Right ventricle myocardium inferior (tissue), 1 donor: ENCODE data around the gene CCDC179. TPM values are rescaled to one million over a fixed set of nuclear protein-coding genes. Genes with fewer than 3 reads are reported as not detected.
A peak's percentile ranks its signal among the peaks of the same experiment; 100 is the strongest.

Experiments
- ATAC-seq: fragments of 200-7000 bp; cut with Tn5 transposase; one replicate; pipeline ENCODE4 v1.9.1; 2020; ENCODE audit warnings: mild to moderate bottlenecking, moderate library complexity
- DNase-seq: peaks from one replicate; pipeline ENCODE4 v3.0.0; 2021; ENCODE audit errors: missing footprints
- intact Hi-C: fragments of 100-400 bp; cut with DNase I; formaldehyde crosslinking; loops from one replicate; pipeline ENCODE4 v1.11.0; 2022
- long read RNA-seq: library from polyadenylated mRNA; unstranded; transcript quantifications from one replicate; pipeline ENCODE4 v2.0.0, GENCODE V29; 2021
- total RNA-seq: library from RNA; stranded (reverse); fragmentation: NEBNext Ultra II Directional; extraction: Animal tissue kit (Norgen Biotek cat#: 25700); gene quantifications from one replicate; pipeline ENCODE4 v1.2.1, GENCODE V29; 2021
- donor health status: DM: no; HTN: yes; CAD: no; lungs with severe emphysema.

Gene CCDC179
- not detected for total RNA-seq
- long read RNA-seq: 0 reads

DNA sequence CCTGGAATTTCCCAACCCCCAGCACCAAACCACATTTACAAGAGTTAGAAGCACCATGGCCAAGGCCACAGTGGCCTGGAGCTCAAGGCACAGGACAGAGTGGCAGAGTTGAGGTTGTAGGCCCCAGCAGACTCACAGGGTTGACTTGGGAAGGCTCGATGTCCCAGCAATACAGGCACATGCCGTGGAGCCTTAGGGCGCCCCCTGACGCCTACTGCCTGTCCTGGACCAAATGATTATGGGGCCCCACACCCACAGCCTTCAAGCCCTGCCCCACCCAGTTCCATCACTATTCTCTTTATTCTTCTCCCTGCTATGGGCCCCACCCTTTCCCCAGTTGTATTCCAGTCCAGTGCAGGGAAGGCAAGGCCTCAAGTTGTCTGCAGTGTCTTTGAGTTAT is at the start of gene CCDC179:
Gene CCDC179, minus strand, starts transcription at position 234 of the 400 bp plus-strand sequence. Its CDS starts 53 bp downstream, at position 181.
- intact Hi-C loops: no loop called here
- DNase-seq (peak; percentile 56), ATAC-seq (no peak)

DNA sequence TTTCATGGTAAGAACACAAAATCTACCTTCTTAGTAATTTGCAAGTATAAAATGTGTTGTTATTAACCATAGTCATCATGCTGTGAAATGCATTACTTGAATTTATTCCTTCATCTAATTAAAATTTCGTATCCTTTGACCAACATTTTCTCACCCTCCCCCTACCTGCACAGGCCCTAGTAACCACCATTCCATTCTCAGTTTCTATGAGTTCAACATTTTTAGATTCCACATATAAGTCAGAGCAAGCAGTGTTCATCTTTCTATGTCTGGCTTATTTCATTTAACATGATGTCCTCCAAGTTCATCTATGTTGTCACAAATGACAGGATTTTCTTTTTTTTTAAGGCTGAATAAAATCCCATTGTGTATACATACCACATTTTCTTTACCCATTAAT is 43.5 kb upstream of the CCDC179 start:
- intact Hi-C loops: no loop called here
- DNase-seq (no peak), ATAC-seq (no peak)

DNA sequence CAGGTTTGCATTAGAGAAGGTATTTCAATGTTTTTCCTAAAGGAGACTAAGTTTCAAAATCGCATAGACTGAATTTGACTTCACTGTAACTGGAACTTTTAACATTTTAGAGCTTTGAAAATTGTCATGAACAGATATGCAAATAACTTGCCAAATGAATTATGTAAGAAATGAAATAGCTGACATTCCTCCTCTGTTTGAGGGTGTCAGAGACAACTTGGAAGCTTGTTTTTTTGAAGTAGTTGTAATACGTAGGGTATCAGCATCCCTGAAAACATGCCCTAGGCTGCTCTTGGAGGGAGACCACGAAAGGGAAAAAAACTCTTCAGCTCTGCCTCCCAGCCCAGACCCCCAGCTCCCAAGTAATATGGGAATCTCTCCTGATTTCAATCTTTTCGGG is 41.3 kb upstream of the CCDC179 start:
- intact Hi-C loops: no loop called here
- ATAC-seq (no peak), DNase-seq (no peak)

DNA sequence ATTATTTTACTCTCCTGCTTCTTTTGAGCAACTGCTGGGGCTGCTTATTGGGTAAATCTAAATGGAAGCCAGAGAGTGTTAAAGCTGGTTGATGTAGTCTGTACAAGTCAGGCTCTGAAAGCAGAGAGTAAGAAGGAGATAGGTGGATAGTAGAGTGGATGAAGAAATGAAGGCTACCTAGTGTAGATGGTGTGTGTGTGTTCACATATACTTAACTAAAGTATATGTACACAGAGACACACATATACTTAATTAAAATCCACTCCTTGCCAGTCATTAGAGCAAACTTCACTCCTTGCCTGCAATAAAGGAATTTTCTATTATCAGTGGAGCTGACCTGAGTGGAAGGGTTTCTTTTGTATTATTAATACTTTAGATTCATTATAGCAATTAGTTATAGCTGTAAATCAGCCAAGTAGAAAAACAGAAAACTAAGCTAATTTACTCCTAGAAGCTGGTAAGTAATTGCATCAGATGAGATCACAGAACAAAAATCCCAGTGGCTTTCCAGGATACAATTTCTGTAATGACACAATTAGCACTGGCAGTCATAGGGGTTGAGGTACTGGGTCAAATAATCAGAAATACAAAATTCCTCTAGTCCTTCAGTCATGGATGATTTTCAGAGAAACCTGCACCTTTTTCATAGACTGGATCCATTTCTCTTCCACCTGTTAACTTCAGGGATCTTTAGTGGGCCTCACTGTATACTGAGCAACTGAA is 40.7 kb upstream of the CCDC179 start:
- no peak for DNase-seq
- intact Hi-C loops: no loop called here
- no peak for ATAC-seq

DNA sequence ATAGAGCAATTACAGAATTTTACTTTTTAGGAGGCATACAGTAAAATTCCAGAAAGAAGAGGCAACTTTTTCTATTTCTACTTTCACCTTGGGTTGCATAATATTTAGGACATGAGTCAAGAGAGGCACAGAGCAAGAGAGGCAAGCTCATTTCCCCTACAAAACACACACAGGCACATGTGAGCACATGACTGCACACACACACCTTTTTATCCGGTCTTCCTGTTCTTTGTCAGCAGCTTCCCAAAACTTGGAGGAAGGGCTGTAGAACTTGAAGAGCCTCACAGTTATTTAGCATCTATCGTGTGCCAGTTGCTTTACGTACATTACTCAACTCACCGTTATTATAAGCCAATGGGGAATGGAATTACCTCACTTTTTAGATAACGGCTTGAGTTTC is 37.8 kb upstream of the CCDC179 start:
- ATAC-seq (no peak), DNase-seq (no peak)
- intact Hi-C loops: no loop called here

DNA sequence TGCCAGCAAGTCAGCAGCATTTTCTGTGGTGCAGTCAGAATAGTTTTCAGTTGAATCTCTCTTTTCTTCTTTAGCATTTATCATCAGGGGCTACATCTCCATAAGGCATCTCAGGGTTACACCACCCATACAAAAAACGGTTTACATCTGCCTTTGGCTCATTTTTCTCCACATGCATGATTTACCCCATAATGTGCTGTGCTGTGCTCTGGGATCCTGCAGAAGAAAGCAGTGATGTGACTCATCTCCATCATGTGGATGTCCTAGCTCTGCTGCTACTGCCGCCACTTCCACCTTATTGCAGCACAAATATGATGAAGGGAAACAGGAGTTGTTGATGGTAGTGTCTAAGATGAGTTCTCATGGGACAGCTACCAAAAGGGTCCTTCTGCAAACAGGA is 30.0 kb upstream of the CCDC179 start:
- ATAC-seq: no peak

DNA sequence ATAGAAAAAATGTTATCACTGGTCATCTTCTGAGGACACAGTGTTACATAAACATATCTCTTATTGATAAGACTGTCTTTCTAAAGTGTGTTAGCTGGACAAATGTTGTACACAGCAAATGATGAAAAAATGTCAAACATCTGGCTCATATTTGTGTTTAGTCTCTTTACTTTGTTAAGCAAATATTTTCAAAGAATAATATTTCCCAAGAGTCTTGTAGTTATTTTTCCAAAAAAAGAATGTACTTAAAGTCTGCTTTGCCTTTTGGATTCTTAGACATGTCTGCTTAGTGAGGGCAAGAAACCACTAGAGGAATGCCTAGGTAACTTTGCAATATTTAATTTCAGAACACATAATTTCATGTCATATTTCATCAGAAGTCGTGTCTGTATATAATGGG is 23.9 kb upstream of the CCDC179 start:
- DNase-seq: no peak
- intact Hi-C loops: no loop called here
- ATAC-seq: no peak

More for the DNA sequence above, 30.0 kb upstream of the CCDC179 start:
- intact Hi-C loops: no loop called here
- DNase-seq: no peak

DNA sequence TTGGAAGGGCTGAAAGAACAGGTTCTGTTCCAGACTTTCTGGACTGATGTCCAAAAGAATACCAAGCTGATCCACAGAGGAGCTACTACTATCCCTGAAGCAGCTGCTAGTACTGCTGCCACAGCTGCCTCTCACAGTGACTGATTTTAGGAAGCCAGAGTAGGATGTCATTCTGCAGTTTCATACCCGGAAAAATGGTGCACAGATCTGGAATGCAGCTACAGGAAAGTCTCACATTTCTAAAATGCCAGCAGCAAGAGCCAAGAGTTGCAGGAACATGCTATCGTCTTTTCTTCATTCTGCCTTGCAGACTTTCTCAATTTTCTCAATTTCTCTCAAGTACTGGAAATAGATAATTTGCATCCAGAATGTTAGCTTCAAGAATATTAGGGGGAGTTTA is 19.4 kb upstream of the CCDC179 start:
- intact Hi-C loops: no loop called here
- DNase-seq (no peak), ATAC-seq (no peak)

DNA sequence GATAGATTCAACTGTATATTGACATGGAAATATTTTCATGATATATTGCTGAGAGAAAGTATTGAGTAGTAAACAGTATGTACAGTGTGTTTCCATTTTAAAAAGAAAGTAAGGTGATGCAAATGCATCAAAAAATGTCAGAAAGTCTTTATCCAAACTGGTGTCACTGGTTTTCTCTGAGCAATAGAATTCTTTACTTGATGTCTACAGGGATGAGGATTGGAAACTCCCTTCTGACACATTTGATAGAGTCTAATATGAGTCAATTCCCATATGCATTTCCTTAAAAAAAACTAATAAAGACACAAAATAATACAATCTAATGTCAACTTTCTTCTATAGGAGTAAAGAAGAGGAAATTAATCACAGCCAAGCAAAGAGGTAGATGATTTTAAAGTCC is 18.3 kb upstream of the CCDC179 start:
- no peak for ATAC-seq
- intact Hi-C loops: no loop called here
- no peak for DNase-seq

DNA sequence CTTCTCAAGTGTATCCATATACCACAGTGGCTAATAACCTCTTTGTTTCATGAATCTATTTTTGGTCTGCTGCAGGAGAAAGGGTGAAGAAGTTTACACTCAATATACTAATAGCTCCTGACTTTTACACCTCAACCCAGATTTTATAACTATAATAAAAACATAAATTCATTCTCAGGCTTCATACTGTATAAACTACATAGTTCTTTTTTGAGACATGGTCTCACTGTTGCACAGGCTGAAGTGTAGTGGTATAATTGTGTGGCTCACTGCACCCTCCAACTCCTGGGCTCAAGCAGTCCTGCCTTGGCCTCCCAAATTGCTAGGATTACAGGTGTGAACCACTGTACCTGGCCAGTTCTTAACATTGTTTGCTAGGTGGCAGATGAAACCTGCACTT is 17.8 kb upstream of the CCDC179 start:
- no peak for DNase-seq
- no peak for ATAC-seq
- intact Hi-C loops: no loop called here

DNA sequence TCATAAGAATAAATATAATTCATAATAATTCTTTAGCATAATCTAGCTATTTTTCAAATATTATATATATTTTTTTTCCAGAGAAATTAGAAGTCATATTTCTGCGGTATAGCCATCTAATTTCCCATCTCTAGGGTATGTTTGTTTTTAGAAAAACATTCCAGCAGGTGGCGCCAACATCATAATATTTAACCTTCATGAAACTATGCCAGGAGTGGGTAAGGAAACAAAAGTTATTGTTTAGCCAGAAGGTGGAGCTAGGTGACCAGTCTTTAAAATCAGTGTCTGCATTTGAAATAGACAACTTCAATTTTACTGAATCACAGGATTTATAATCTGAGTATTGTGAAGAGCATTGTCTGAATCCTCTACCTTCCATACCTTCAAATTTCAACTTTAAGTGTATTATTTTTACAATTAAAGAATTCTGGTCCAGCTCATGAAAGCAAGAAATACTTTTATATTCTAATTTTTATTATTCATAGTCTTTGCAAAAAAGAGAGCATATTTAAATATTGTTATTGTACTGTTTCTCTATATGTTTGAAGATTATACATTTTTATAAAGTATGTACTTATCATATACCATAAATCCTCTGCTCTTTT is 15.7 kb upstream of the CCDC179 start:
- DNase-seq: no peak
- no peak for ATAC-seq
- intact Hi-C loops: no loop called here

DNA sequence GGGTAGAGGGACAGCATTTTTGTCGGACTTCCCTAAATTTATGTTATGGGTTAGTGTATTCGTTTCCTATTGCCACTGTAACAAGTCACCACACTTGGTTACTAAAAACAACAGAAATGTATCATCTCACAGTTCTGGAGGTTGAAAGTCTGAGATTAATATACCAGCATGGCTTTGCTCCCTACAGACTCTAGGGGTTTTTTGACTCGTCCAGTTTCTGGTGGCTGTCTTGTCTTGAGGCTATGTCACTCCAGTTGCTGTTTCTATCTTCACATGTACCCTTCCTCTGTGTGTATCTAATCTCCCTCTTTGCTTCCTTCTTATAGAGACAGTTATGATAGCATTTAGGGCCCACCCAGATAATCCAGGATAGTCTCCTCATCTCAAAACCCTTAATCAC is 9.1 kb upstream of the CCDC179 start:
- ATAC-seq (no peak), DNase-seq (no peak)
- intact Hi-C loops: no loop called here

DNA sequence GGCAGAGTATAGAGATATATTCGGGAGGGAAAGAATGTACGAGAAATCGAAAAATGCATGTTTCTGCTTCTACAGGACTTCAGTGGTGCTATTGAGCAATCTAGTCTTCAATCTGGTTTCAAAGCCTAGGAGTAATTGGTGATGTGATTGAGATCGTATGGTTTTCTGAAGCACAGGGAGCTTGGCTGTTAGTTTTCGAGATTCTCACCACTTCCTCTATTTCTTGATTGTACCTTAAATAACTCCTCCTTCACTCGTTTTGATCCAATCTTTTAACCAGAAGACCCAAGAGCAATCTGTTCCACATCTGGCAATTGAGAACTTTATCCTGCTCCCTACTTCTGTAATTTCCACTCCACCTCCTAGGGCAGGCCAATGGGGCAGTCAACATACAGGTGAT is 518 bp downstream of the CCDC179 start:
- intact Hi-C loops: no loop called here
- no peak for ATAC-seq
- DNase-seq: no peak

DNA sequence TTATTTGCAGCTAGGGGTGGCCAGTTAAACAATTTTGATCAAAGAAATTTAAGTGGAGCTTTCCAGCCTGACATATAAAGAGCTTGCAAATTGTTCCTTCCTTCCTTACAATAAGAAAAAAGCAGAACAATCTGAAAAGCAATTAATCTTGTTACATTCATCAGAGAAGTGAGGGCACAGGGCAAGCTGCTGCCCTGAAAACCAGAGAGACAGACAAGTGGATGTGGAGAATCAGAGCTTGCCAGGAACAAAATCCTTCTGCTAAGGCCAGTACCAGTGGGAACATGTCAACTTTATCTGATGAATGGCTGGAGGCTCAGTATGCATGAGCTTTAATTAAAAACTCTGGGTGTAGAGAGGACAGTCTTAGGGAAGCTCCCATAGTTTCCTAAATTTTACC is 8.8 kb downstream of the CCDC179 start:
- intact Hi-C loops: loop anchor here (5.0 kb wide), 1 partner anchor 1074 kb away; no protein-coding TSS in a partner anchor
- ATAC-seq: no peak

DNA sequence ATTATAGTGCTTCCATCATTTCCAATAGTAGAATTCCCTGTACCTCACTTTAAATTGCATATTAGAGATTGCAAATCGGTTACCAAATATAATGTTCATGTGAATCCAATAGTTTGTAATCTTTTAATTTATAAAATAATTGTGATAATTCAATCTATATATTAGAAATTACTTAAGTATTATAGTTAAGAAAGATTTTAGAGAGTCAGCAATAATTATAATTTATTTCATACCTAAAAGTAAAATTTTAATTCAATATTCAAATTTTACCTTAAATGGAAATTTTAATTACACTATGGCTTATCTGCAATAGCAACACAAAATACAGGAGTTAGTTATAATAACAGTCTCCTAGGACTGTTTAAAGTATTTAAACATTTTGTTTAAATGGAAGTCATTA is 13.5 kb downstream of the CCDC179 start:
- ATAC-seq (no peak), DNase-seq (no peak)
- intact Hi-C loops: no loop called here

More for the DNA sequence above, 8.8 kb downstream of the CCDC179 start:
- DNase-seq: no peak

DNA sequence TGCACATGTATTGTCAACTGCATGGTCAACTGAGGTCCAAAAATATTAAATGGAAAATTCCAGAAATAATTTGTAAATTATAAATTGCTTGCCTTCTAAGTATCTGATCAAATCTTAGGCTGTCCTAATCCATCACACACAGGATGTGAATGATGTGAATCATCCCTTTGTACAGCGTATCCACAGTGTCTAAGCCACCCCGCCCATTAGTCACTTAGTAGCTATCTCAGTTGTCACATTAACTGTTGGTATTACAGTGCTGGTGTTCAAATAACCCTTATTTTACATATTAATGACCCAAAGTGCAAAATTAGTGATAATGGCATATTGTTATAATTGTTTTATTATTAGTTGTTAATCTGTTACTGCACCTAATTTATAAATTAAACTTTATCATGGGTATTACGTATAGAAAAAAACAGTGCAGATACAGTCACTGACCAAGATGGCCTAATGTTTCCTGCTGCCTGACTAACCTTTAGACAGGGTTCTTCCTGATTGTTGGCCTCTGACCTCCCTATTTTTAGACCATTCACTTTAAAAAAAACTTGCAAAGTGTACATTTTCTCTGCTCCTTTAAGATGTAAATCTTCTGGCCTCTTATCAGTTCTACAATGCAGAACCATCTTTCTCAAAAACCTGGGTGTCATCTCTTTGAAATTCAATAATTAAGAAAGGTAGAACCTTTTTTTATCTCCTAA is 27.8 kb downstream of the CCDC179 start:
- no peak for ATAC-seq
- intact Hi-C loops: no loop called here
- DNase-seq: no peak

DNA sequence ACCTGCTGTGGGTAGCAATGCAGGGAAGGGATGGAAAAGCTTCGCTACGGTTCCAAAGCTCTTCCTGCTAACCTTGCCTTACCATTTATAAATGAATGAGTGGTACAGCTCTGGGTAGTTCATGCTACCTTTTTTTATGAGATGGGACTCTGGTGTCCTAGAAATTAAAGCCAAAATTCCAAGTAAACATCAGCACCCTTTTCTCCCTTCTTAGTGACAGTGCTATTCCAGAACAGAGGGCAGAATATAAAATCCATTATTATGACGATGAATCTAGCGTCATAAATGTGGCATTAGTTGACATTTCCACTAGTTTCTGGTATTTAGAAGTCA is 30.2 kb downstream of the CCDC179 start:
- ATAC-seq (no peak), DNase-seq (no peak)
- intact Hi-C loops: no loop called here

DNA sequence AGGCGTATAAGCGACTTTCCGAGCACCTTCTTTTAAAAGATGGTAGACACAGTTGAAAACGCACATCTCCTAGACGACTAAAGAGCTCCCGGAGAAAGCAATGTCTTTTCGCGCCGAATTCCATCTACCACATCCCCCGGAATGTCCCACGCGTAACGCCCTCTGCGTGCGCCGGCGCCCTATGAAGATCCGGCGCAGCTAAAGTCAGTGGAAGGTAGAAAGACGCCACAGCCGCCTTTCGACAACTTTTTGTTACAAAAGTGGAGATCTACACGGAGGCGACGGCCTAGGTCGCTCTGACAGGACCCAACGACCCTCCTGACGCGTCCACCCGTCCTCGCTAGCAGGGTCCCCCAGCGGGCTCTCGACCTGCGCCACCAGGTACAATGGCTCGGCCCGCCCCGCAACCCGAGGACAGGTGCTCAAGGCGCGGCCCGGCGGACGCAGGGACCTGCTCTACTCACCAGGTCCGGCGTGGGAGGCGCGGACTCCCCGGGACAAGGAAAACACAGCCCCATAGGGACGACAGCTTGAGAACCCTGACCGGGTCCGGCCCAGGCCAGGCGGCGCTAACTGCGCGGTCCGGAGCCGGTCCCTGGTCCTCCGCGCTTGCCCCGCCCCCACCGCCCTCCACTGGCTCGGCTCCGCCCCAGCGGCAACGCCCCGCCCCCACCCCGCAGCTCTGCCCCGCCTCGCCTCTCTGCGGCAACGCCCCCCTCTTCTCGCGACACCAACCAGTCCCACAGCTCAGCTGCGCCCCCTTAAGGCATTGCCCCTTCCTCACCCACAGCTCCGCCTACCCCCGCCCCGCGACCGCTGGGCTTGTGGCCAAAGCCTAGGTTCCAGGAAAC is 30.8 kb downstream of the CCDC179 start, which contains the start of gene SVIP:
Gene SVIP, minus strand, starts transcription at position 571 of the 851 bp plus-strand sequence. Its CDS starts 53 bp downstream, at position 518.
- intact Hi-C loops: loop anchor here (5.0 kb wide), 1 partner anchor 202 kb away; the partner anchor contains the start of gene FANCF
- ATAC-seq: peak; percentile 98

DNA sequence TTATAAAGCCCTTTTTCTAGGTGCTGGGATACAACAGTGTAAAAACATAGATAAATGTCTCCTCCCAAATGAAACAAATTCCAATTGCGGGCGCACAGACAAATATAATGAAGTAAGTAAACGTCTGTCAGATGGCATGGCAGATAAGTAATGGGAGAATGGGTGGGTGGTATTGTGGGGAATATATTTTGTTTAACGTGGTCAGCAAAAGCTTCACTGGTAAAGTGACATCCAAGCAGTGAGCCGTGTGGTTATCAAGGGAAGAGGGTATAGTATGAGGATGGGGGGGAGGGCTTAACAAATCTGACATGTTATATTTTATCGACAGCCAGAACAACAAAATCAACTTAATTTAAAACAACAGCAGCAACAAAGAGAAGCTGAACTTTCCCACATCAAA is 31.9 kb downstream of the CCDC179 start:
- DNase-seq (no peak), ATAC-seq (no peak)
- intact Hi-C loops: loop anchor here (5.0 kb wide), 1 partner anchor 201 kb away; the partner anchor contains the start of gene FANCF

More for the DNA sequence above, 30.8 kb downstream of the CCDC179 start, which contains the start of gene SVIP:
- DNase-seq: peak; percentile 95
